Activated CD4-positive, alpha-beta memory T cell treated with anti-CD3 and anti-CD28 coated beads, Interleukin-2, amount 10 ng/mL, durations not matched to agents 7 days and 5 days (primary cell): ENCODE measurements around the gene TMEM169. TPM values are rescaled to one million over a fixed set of nuclear protein-coding genes. Genes with fewer than 3 reads are reported as not detected.

Source experiments
- CTCF ChIA-PET: fragments of 350-600 bp; sonication (Branson Sonifier 250); formaldehyde crosslinking; loops from one replicate; lab custom pipeline; 2021; ENCODE audit warnings: antibody characterized with exemption, inconsistent platforms; lab: Charles Lee
- POLR2A ChIA-PET: fragments of 350-600 bp; sonication (Branson Sonifier 250); formaldehyde crosslinking; loops from one replicate; lab custom pipeline; 2021; ENCODE audit warnings: antibody characterized with exemption; lab: Charles Lee
- DNase-seq: peaks from one replicate; pipeline ENCODE4 v3.0.0-alpha.2; 2020
- H3K27ac Mint-ChIP-seq: one replicate; pipeline ENCODE4 v1.8.0; 2021; ENCODE audit warnings: mild to moderate bottlenecking, mixed read lengths
- H3K27me3 Mint-ChIP-seq: one replicate; pipeline ENCODE4 v1.8.0; 2021; ENCODE audit warnings: mixed read lengths
- H3K36me3 Mint-ChIP-seq: one replicate; pipeline ENCODE4 v1.8.0; 2021; ENCODE audit warnings: low read depth, mixed read lengths
- H3K4me1 Mint-ChIP-seq: one replicate; pipeline ENCODE4 v1.8.0; 2021; ENCODE audit warnings: mixed read lengths
- H3K4me3 Mint-ChIP-seq: one replicate; pipeline ENCODE4 v1.8.0; 2021; ENCODE audit warnings: mild to moderate bottlenecking, mixed read lengths
- H3K9me3 Mint-ChIP-seq: one replicate; pipeline ENCODE4 v1.8.0; 2021; ENCODE audit warnings: mixed read lengths
- total RNA-seq, 2 experiments: library from RNA; stranded (reverse); gene quantifications; one replicate each; pipeline ENCODE4 v1.2.3, GENCODE V29; 2021

Gene TMEM169
- total RNA-seq, 2 experiments from 2014 or later, result 2.3 to 3.5 TPM

DNA sequence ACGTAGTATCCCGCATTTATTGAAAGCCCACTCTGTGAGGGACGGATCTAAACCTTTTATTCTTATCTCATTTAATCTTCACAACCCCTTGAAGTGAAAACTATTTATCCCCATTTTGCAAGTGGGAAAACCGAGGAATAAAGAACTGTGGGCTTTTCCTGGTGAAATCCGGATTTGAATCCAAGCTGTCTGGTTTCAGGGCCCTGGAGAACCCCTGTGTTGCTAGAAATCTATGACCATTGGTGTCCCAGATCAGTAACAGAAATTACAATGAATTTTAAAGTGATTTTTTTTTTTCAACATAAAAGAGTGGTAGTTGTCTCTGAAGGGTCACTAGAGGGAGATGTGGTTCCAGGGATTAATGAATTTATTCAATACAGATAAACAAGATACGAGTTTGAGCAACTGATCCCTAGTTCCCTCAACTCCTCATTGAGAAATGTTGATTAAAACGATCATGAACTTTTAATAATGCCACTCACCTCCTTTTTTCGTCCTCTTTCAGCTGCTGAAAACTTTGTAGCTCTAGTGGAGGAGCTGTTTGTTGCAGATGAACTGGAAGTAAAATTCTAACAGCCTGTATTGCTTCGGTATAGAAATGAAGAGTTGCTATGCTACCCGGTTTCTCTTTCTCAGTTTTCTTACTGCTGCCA, 28.4 kb downstream of the TMEM169 start:
- Mint-ChIP-seq H3K27me3 (no peaks in the 10 kb centered on the region), H3K36me3 (peaks cover 54% of the 10 kb centered on the region), H3K4me1 (peaks cover 61% of the 10 kb centered on the region), H3K9me3 (no peaks in the 10 kb centered on the region), H3K27ac (peak overlapping the region; percentile 98), H3K4me3 (peak overlapping the region; percentile 99)
- CTCF ChIA-PET, result interaction anchor here (0.6 to 4.1 kb wide), 31 partner anchors 8 to 557 kb away, joined by 3 to 32 read pairs (median 4); partner anchors contain the start of genes MREG, PECR, SMARCAL1 and TMEM169
- POLR2A ChIA-PET, result interaction anchor here (0.9 to 8.5 kb wide), 13 partner anchors 9 to 799 kb away, joined by 3 to 103 read pairs (median 10); partner anchors contain the start of genes ATIC, PECR, RPL37A and TMEM169
- no peak for DNase-seq

DNA sequence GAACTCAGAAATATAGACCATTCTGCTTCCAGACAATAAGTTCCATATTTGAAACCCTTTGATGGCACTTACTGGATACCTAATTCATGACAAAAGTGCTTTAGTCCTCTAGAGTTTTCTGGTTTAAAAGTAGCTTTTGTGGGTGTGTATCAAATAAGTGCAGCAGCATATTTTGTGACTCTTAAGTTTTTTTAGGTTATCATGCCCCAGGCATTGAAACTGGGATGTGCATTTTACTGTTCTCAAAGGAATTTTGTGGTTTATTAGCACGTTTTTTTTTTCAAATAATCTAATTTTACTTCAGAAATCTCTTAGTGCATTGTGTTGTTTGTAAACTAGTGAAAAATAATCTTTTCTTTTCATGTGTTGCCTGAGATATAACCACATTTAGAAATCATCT, 28.9 kb downstream of the TMEM169 start:
- CTCF ChIA-PET, result interaction anchor here (0.6 to 4.1 kb wide), 29 partner anchors 9 to 556 kb away, joined by 3 to 32 read pairs (median 4); partner anchors contain the start of genes PECR, SMARCAL1 and TMEM169
- Mint-ChIP-seq H3K27me3 (no peaks in the 10 kb centered on the region), H3K9me3 (no peaks in the 10 kb centered on the region), H3K27ac (peak overlapping the region; percentile 98), H3K4me1 (peaks cover 65% of the 10 kb centered on the region), H3K36me3 (peaks cover 58% of the 10 kb centered on the region), H3K4me3 (peak overlapping the region; percentile 99)
- POLR2A ChIA-PET, result interaction anchor here (0.9 to 8.5 kb wide), 12 partner anchors 8 to 799 kb away, joined by 3 to 103 read pairs (median 10); partner anchors contain the start of genes ATIC, PECR, RPL37A and TMEM169
- no peak for DNase-seq

DNA sequence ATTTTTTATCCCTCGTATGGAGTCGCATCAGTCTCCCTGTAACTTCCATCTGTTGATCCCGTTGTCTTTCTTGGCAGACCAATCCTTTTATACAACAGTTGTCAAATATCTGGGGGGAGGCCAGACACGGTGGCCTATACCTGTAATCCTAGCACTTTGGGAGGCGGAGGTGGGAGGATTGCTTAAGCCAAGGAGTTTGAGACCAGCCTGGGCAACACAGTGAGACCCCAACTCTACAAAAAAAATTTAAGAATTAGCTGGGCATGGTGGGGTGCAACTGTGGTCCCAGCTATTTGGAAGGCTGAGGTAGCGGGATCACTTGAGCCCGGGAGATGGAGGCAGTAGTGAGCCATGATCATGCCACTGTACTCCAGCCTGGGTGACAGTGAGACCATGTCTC, 29.4 kb downstream of the TMEM169 start:
- no peak for DNase-seq

DNA sequence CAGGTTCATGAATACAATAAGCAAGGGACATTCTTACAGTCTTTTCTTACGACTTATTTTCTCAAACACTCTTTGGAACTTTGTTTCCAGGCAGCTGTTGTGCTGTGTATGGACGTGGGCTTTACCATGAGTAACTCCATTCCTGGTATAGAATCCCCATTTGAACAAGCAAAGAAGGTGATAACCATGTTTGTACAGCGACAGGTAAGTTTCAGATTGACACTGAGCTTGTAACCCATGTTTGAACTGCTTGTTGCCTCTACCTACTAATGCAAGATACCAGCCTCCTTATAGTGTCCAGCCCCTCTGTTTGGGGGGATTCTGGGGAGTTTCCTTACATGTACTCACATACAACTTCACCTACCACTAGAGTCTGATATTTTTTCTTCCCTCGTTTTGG, 31.2 kb downstream of the TMEM169 start:
- peak overlapping the region; percentile 88 for H3K27ac Mint-ChIP-seq
- POLR2A ChIA-PET, result interaction anchor here (0.7 to 8.5 kb wide), 2 partner anchors 24 to 30 kb away, joined by 3 to 103 read pairs; partner anchors contain the start of genes PECR and TMEM169
- CTCF ChIA-PET, result interaction anchor here (1.6 to 1.8 kb wide), 4 partner anchors 28 to 97 kb away, joined by 3 to 8 read pairs (median 4); no protein-coding TSS in a partner anchor

More for the DNA sequence above, 29.4 kb downstream of the TMEM169 start:
- Mint-ChIP-seq H3K27me3 (no peaks in the 10 kb centered on the region), H3K27ac (peak overlapping the region; percentile 98), H3K4me1 (peaks cover 70% of the 10 kb centered on the region), H3K9me3 (no peaks in the 10 kb centered on the region), H3K4me3 (peak overlapping the region; percentile 99), H3K36me3 (peaks cover 60% of the 10 kb centered on the region)
- POLR2A ChIA-PET, result interaction anchor here (2.5 to 8.5 kb wide), 5 partner anchors 8 to 94 kb away, joined by 8 to 103 read pairs (median 19); partner anchors contain the start of genes PECR and TMEM169
- CTCF ChIA-PET, result interaction anchor here (0.8 to 4.1 kb wide), 12 partner anchors 9 to 291 kb away, joined by 3 to 32 read pairs (median 6); partner anchors contain the start of genes PECR and TMEM169

DNA sequence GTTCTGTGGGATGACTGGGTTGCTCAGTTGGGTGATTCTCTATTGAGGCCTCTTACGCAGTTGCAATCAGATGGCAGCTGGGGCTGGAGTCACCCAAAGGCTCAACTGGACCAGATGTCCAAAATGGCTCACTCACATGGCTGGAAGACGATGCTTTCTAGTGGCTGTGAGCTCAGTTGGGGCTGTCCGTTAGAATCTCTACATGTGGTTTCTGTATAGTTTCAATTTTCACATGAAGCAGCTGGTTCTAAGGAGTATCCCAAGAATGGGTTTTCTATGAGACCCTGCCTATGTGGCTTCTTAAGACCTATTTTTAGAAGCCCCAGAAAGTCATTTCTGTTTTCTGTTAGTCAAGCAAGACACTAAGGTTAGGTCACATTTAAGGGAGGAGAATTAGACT, 31.9 kb downstream of the TMEM169 start:
- peaks cover 87% of the 10 kb centered on the region for H3K4me1 Mint-ChIP-seq
- H3K27me3 Mint-ChIP-seq, result no peaks in the 10 kb centered on the region
- H3K4me3 Mint-ChIP-seq, result no peak overlapping the region
- peak overlapping the region; percentile 88 for H3K27ac Mint-ChIP-seq
- H3K9me3 Mint-ChIP-seq, result no peaks in the 10 kb centered on the region
- DNase-seq, result no peak
- ChIA-PET POLR2A (interaction anchor here (0.7 to 8.5 kb wide), 5 partner anchors 23 to 298 kb away, joined by 3 to 103 read pairs (median 3); partner anchors contain the start of genes PECR and TMEM169), CTCF (interaction anchor here (0.9 to 1.8 kb wide), 18 partner anchors 12 to 385 kb away, joined by 3 to 12 read pairs (median 5); partner anchors contain the start of genes PECR, RPL37A and TMEM169)
- peaks cover 84% of the 10 kb centered on the region for H3K36me3 Mint-ChIP-seq

More for the DNA sequence above, 31.2 kb downstream of the TMEM169 start:
- Mint-ChIP-seq H3K27me3 (no peaks in the 10 kb centered on the region), H3K4me3 (no peak overlapping the region), H3K9me3 (no peaks in the 10 kb centered on the region), H3K36me3 (peaks cover 77% of the 10 kb centered on the region), H3K4me1 (peaks cover 85% of the 10 kb centered on the region)
- DNase-seq, result no peak

DNA sequence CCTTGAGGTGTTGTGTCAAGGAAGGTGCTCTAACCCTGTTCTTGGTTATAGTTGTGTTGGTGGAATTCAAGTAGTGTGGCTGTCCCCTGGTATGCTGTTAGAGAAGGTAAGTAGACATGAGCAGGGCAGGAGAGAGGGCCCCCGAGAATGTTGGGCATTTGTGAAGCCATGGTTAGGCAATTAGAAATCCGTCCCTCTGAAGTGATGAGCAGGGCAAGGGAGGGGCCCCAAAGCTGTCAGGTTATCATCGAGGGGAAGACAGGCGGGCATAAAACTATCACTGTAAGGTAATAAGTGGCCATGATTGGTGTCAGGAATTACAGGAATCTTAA, 32.6 kb downstream of the TMEM169 start:
- H3K4me1 Mint-ChIP-seq, result peaks cover 90% of the 10 kb centered on the region
- DNase-seq, result no peak
- ChIA-PET POLR2A (interaction anchor here (0.6 to 8.5 kb wide), 7 partner anchors 9 to 298 kb away, joined by 3 to 103 read pairs (median 3); partner anchors contain the start of genes PECR and TMEM169), CTCF (interaction anchor here (0.5 to 1.8 kb wide), 33 partner anchors 9 to 577 kb away, joined by 3 to 12 read pairs (median 4); partner anchors contain the start of genes PECR, RPL37A, SMARCAL1 and TMEM169)
- H3K27ac Mint-ChIP-seq, result peak overlapping the region; percentile 88
- no peaks in the 10 kb centered on the region for H3K9me3 Mint-ChIP-seq
- peaks cover 87% of the 10 kb centered on the region for H3K36me3 Mint-ChIP-seq
- H3K4me3 Mint-ChIP-seq, result peak overlapping the region; percentile 8
- H3K27me3 Mint-ChIP-seq, result no peaks in the 10 kb centered on the region

DNA sequence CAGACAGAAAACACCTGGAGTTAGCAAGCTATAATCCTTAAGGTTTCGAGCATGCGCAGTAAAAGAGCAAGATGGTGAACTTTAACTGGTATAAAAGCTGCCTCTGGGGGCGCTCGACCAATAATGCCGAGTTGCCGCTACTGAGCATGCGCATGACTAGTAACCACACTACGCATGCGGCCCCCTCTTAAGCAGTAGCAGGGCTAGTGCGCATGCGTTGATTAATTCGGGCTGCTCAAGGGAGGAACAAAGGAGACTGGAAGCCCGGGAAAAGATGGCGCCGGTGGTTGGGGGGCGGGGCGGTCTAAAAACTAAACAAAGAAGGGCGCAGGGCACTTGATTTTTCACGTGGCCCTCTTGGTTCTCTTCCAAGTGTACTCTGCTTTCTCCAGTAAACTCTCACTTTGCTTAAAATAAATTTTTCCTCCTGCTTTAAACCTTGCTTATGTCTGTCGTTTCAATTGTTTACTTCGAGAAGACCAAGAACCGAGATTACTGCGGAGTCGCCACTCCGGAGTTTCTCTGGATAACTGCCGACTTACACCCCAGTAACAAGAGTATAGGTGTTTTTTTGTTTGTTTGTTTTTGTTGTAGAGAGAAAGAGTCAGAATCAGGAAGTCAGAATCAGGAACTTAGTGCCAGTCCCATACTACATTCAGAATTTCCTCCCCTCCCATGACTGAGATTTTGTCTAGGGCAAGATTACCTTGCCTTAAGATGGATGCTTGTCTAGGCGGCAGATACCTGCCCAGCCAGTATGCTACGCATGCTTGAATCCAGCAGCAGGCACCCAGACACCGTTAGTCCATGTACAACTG, 33.2 kb downstream of the TMEM169 start:
- DNase-seq, result peak; percentile 98
- Mint-ChIP-seq H3K4me3 (peak overlapping the region; percentile 89), H3K27me3 (no peaks in the 10 kb centered on the region), H3K27ac (peak overlapping the region; percentile 88), H3K9me3 (no peaks in the 10 kb centered on the region), H3K36me3 (peaks cover 89% of the 10 kb centered on the region), H3K4me1 (peaks cover 96% of the 10 kb centered on the region)
- ChIA-PET POLR2A (interaction anchor here (0.6 to 8.5 kb wide), 7 partner anchors 8 to 297 kb away, joined by 3 to 103 read pairs (median 3); partner anchors contain the start of genes PECR and TMEM169), CTCF (interaction anchor here (0.5 to 1.8 kb wide), 33 partner anchors 9 to 577 kb away, joined by 3 to 12 read pairs (median 4); partner anchors contain the start of genes PECR, RPL37A, SMARCAL1 and TMEM169)

DNA sequence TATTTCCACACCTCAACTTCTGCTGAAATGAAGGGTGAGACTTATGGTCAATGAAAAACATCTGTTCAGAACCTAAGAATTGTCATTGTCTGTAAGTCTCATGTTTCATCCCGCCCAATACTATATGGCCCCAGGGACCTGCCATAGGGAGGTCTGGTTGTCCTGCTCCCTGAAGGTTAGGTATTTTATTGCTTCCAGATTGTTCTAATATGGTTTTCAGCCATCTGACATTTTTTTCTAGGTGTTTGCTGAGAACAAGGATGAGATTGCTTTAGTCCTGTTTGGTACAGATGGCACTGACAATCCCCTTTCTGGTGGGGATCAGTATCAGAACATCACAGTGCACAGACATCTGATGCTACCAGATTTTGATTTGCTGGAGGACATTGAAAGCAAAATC, 34.7 kb downstream of the TMEM169 start:
- no peaks in the 10 kb centered on the region for H3K9me3 Mint-ChIP-seq
- no peak overlapping the region for H3K27ac Mint-ChIP-seq
- no peaks in the 10 kb centered on the region for H3K27me3 Mint-ChIP-seq
- H3K4me1 Mint-ChIP-seq, result peaks cover 96% of the 10 kb centered on the region
- CTCF ChIA-PET, result no interaction called here
- POLR2A ChIA-PET, result no interaction called here
- H3K4me3 Mint-ChIP-seq, result peak overlapping the region; percentile 35
- peaks cover 91% of the 10 kb centered on the region for H3K36me3 Mint-ChIP-seq
- DNase-seq, result no peak

DNA sequence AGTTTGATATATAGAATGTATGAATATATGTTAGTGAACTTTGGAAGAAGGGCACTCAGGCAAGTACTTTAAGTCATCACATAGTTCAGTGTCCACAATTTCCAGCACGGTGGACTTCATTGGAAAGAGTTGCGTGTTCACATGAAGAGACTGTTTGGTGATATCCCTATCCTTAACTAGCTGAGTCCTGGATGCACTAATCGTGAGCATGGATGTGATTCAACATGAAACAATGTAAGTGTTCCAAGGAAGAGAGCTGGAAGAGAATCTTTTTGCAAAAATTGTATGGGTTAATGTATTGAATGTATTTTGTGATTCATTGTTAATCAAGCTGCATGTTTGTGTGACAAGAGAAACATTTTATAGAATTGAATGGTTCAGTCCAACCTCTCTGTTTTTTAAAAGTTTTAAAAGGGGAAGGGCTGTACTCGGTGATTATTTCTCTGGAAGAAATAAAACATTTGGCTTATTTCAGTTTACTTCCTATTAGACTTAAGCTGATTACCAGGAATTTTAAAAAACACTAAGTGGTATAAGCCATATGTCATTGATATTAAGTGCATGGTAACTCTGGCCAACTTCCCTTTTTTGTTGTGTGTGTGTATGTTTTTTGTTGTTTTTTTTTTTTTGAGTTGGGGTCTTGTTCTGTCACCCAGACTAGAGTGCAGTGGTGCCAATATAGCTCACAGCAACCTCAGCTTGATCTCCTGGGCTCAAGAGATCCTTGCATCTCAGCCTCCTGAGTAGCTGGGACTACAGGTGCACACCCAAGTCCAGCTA, 36.0 kb downstream of the TMEM169 start:
- CTCF ChIA-PET, result interaction anchor here (0.9 to 1.0 kb wide), 2 partner anchors 21 to 84 kb away, joined by 3 to 4 read pairs; no protein-coding TSS in a partner anchor
- Mint-ChIP-seq H3K4me3 (no peak overlapping the region), H3K27me3 (no peaks in the 10 kb centered on the region), H3K27ac (peak overlapping the region; percentile 60), H3K36me3 (peaks cover 91% of the 10 kb centered on the region), H3K9me3 (no peaks in the 10 kb centered on the region), H3K4me1 (peaks cover 93% of the 10 kb centered on the region)
- POLR2A ChIA-PET, result interaction anchor here (1.0 to 3.8 kb wide), 3 partner anchors 9 to 104 kb away, joined by 3 to 29 read pairs (median 5); partner anchors contain the start of gene XRCC5
- no peak for DNase-seq

GRCh38 chr2:216118474-216118873, 36.8 kb downstream of the TMEM169 start:
- no peaks in the 10 kb centered on the region for H3K9me3 Mint-ChIP-seq
- H3K27me3 Mint-ChIP-seq, result no peaks in the 10 kb centered on the region
- peak overlapping the region; percentile 60 for H3K27ac Mint-ChIP-seq
- peaks cover 88% of the 10 kb centered on the region for H3K4me1 Mint-ChIP-seq
- H3K36me3 Mint-ChIP-seq, result peaks cover 90% of the 10 kb centered on the region
- H3K4me3 Mint-ChIP-seq, result no peak overlapping the region
- CTCF ChIA-PET, result interaction anchor here (0.9 to 1.0 kb wide), 2 partner anchors 20 to 85 kb away, joined by 3 to 4 read pairs; no protein-coding TSS in a partner anchor
- DNase-seq, result no peak
- POLR2A ChIA-PET, result interaction anchor here (1.0 to 3.8 kb wide), 3 partner anchors 9 to 103 kb away, joined by 3 to 29 read pairs (median 5); partner anchors contain the start of gene XRCC5

- peaks cover 84% of the 10 kb centered on the region for H3K4me1 Mint-ChIP-seq
- POLR2A ChIA-PET, result interaction anchor here (1.4 to 3.8 kb wide), 4 partner anchors 10 to 35 kb away, joined by 4 to 29 read pairs (median 6); partner anchors contain the start of gene XRCC5
These were observed 37.4 kb downstream of the TMEM169 start for GRCh38 chr2:216119146-216119545.

More at GRCh38 chr2:216119146-216119545, 37.4 kb downstream of the TMEM169 start:
- CTCF ChIA-PET, result interaction anchor here (0.9 to 3.2 kb wide), 3 partner anchors 9 to 21 kb away, joined by 3 to 30 read pairs (median 4); partner anchors contain the start of gene XRCC5
- DNase-seq, result no peak
- Mint-ChIP-seq H3K27me3 (no peaks in the 10 kb centered on the region), H3K36me3 (peaks cover 89% of the 10 kb centered on the region), H3K27ac (peak overlapping the region; percentile 82), H3K9me3 (no peaks in the 10 kb centered on the region), H3K4me3 (no peak overlapping the region)
